SK-N-MC (cell line): ENCODE measurements around the gene PCSK5.

Source experiments
- EZH2 ChIP-seq: fragments of 200-600 bp; sonication (generic); IDR thresholded peaks from one replicate; pipeline ENCODE4 v1.6.1; 2017; ENCODE audit warnings: antibody characterized with exemption
- POLR2AphosphoS5 ChIP-seq: IDR thresholded peaks from 2 replicates; pipeline ENCODE4 v1.6.1; 2012; ENCODE audit warnings: mild to moderate bottlenecking, low read depth, low read length, borderline replicate concordance

- TF ChIP-seq POLR2AphosphoS5, result no peak
- no peak for TF ChIP-seq EZH2
Measured at GRCh38 chr9:75941577-75942311, 51.3 kb downstream of the PCSK5 start.
